RWPE1 (cell line): ENCODE results near the gene CLEC17A.
"Not testable (repeated sequence)": the region's sequence is repeated elsewhere in the genome, so short reads cannot be mapped to it uniquely, and the experiment has no call there.

Experiments
- CTCF ChIA-PET: fragments of 350-600 bp; sonication (Branson Sonifier 250); formaldehyde crosslinking; extraction: SDS; loops from one replicate; lab custom pipeline; 2021; lab: Yijun Ruan, JAX
- POLR2A ChIA-PET: fragments of 400-600 bp; formaldehyde crosslinking; extraction: SDS; loops from one replicate; lab custom pipeline; 2020; ENCODE audit warnings: antibody characterized with exemption; ENCODE audit not compliant: low non-redundant PET; lab: Yijun Ruan, JAX
- DNase-seq: peaks from one replicate; pipeline ENCODE4 v3.0.0; 2012; ENCODE audit warnings: low spot score
- H3K27ac ChIP-seq: fragments of 450-650 bp; 2 replicates; pipeline ENCODE4 v1.5.1; 2017
- CTCF ChIP-seq: fragments of 450-650 bp; conservative IDR thresholded peaks from 2 replicates; pipeline ENCODE4 v1.5.1; 2017; ENCODE audit warnings: low read depth, mild to moderate bottlenecking

The CLEC17A gene

GRCh38 chr19:14544047-14544446 lies 38.8 kb upstream of the CLEC17A start:
- CTCF ChIA-PET, result interaction anchor here (0.5 kb wide), 1 partner anchor 34 kb away, joined by 3 read pairs; no protein-coding TSS in a partner anchor

GRCh38 chr19:14544977-14545715 lies 37.7 kb upstream of the CLEC17A start:
- H3K27ac ChIP-seq, result peak overlapping the region; percentile 94
- TF ChIP-seq CTCF, result no peak
- ChIA-PET CTCF (no interaction called here), POLR2A (no interaction called here)
- DNase-seq, result no peak

More at GRCh38 chr19:14544047-14544446, 38.8 kb upstream of the CLEC17A start:
- POLR2A ChIA-PET, result no interaction called here
- DNase-seq, result no peak
- no peak for TF ChIP-seq CTCF
- H3K27ac ChIP-seq, result peak overlapping the region; percentile 94

GRCh38 chr19:14545716-14546082 lies 37.2 kb upstream of the CLEC17A start:
- POLR2A ChIA-PET, result no interaction called here

GRCh38 chr19:14550201-14550754 lies 32.6 kb upstream of the CLEC17A start:
- CTCF ChIA-PET, result interaction anchor here (0.6 to 1.5 kb wide), 5 partner anchors 10 to 346 kb away, joined by 3 to 4 read pairs (median 3); no protein-coding TSS in a partner anchor
- H3K27ac ChIP-seq, result peak overlapping the region; percentile 100

More at GRCh38 chr19:14545716-14546082, 37.2 kb upstream of the CLEC17A start:
- peak overlapping the region; percentile 94 for H3K27ac ChIP-seq
- no peak for TF ChIP-seq CTCF
- no peak for DNase-seq
- CTCF ChIA-PET, result interaction anchor here (0.7 kb wide), 1 partner anchor 8 kb away, joined by 3 read pairs; no protein-coding TSS in a partner anchor

GRCh38 chr19:14551134-14552005 lies 31.5 kb upstream of the CLEC17A start:
- POLR2A ChIA-PET, result interaction anchor here (0.6 to 1.8 kb wide), 3 partner anchors 33 to 439 kb away, joined by 3 to 9 read pairs (median 6); partner anchors contain the start of gene DNAJB1
- CTCF ChIA-PET, result interaction anchor here (0.7 to 1.5 kb wide), 5 partner anchors 8 to 53 kb away, joined by 3 to 4 read pairs (median 3); no protein-coding TSS in a partner anchor
- DNase-seq, result peak; percentile 77
- peak overlapping the region; percentile 100 for H3K27ac ChIP-seq

More at GRCh38 chr19:14550201-14550754, 32.6 kb upstream of the CLEC17A start:
- no peak for TF ChIP-seq CTCF
- POLR2A ChIA-PET, result interaction anchor here (0.5 to 1.8 kb wide), 6 partner anchors 28 to 438 kb away, joined by 3 to 9 read pairs (median 5); partner anchors contain the start of gene DNAJB1
- peak; percentile 64 for DNase-seq

GRCh38 chr19:14552006-14552360 lies 30.9 kb upstream of the CLEC17A start:
- ChIA-PET POLR2A (interaction anchor here (1.8 kb wide), 1 partner anchor 34 kb away, joined by 6 read pairs; no protein-coding TSS in a partner anchor), CTCF (interaction anchor here (1.0 kb wide), 1 partner anchor 9 kb away, joined by 3 read pairs; no protein-coding TSS in a partner anchor)
- peak overlapping the region; percentile 100 for H3K27ac ChIP-seq
- DNase-seq, result not testable (repeated sequence)
